ENCODE measurements around the gene ITM2C.

DNA sequence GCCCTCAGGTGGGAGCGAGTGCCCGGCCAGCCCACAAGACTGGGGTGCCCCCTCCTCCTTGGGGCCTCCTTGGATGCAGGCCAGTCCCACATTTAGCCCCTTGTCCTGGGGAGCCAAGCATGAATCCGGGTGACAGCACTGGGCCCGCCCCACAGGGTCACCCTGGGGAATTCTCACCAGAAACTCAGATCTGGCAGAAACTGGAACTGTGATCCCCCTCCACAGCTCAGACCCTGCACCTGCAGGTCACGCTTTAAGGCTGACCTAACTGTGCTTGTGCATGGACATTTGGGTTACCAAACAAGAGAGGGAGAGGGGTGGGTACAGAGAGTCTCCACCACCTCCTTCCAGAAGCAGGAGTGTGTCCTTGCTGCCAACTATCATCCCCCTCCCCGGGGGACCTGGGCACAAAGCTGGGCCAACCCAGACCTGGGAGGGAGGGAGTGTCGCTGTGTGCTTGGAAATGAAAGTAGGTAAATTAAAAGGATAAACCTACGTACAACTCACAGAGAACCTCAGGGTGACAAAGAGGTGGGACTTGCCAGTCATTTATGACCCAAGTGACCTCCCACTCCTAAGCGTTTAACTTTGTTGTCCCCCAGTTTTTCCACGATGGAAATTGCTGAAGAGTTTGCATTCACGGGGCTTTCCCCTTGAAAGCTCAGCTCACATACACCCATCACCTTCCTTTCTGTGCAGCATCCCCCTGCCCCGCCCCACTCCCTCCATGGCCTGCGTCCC lies 9.1 kb downstream of the ITM2C start:
- TF ChIP-seq, protein P1, sequence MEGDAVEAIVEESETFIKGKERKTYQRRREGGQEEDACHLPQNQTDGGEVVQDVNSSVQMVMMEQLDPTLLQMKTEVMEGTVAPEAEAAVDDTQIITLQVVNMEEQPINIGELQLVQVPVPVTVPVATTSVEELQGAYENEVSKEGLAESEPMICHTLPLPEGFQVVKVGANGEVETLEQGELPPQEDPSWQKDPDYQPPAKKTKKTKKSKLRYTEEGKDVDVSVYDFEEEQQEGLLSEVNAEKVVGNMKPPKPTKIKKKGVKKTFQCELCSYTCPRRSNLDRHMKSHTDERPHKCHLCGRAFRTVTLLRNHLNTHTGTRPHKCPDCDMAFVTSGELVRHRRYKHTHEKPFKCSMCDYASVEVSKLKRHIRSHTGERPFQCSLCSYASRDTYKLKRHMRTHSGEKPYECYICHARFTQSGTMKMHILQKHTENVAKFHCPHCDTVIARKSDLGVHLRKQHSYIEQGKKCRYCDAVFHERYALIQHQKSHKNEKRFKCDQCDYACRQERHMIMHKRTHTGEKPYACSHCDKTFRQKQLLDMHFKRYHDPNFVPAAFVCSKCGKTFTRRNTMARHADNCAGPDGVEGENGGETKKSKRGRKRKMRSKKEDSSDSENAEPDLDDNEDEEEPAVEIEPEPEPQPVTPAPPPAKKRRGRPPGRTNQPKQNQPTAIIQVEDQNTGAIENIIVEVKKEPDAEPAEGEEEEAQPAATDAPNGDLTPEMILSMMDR (IDR thresholded peaks at IDR 0.05) = no peak
- TF ChIP-seq EP300 (IDR thresholded peaks at IDR 0.05) = no peak

All from stomach (tissue), 4 donors.